ENCODE measurements around the gene B3GALT6.

B3GALT6 gene

GRCh38 chr1:1262758-1263157, 30.7 kb downstream of the B3GALT6 start:
- H3K36me3 ChIP-seq (ENCODE audit: insufficient read depth), result peaks cover 11% of the 10 kb centered on the region; the same call in 1 of the 2 replicates
- no peaks in the 10 kb centered on the region for H3K4me1 ChIP-seq (ENCODE audit: low read depth, poor library complexity, severe bottlenecking)
- no peaks in the 10 kb centered on the region for H3K27me3 ChIP-seq (ENCODE audit: insufficient read depth, low read depth)
- no peak overlapping the region for H3K27ac ChIP-seq
- no peak overlapping the region for H2AFZ ChIP-seq (ENCODE audit: low read depth)
- TF ChIP-seq CTCF (conservative IDR thresholded peaks at IDR 0.05; ENCODE audit: low read depth, low read length), result no peak
- no peak overlapping the region for H3K4me3 ChIP-seq (IDR thresholded peaks at IDR 0.05; ENCODE audit: insufficient read depth, low read depth, low read length)
- no peak overlapping the region for H3K4me2 ChIP-seq
- no peak overlapping the region for H3K9ac ChIP-seq
- H3K79me2 ChIP-seq (ENCODE audit: insufficient read depth, low read depth), result peaks cover 10% of the 10 kb centered on the region; the same call in 1 of the 2 replicates
- no peaks in the 10 kb centered on the region for H4K20me1 ChIP-seq (ENCODE audit: insufficient read depth)

- no peaks in the 10 kb centered on the region for H3K4me1 ChIP-seq (ENCODE audit: low read depth, poor library complexity, severe bottlenecking)
- no peaks in the 10 kb centered on the region for H3K27me3 ChIP-seq (ENCODE audit: insufficient read depth, low read depth)
- H4K20me1 ChIP-seq (ENCODE audit: insufficient read depth), result no peaks in the 10 kb centered on the region
- H3K9ac ChIP-seq, result no peak overlapping the region
- H2AFZ ChIP-seq (ENCODE audit: low read depth), result no peak overlapping the region
- no peak for TF ChIP-seq CTCF (conservative IDR thresholded peaks at IDR 0.05; ENCODE audit: low read depth, low read length)
- no peak overlapping the region for H3K4me2 ChIP-seq
- H3K36me3 ChIP-seq (ENCODE audit: insufficient read depth), result peaks cover 11% of the 10 kb centered on the region; the same call in 1 of the 2 replicates
- H3K79me2 ChIP-seq (ENCODE audit: insufficient read depth, low read depth), result peaks cover 21% of the 10 kb centered on the region; the same call in 1 of the 2 replicates
- no peak overlapping the region for H3K4me3 ChIP-seq (IDR thresholded peaks at IDR 0.05; ENCODE audit: insufficient read depth, low read depth, low read length)
- no peak overlapping the region for H3K27ac ChIP-seq
Measured at GRCh38 chr1:1264026-1264425, 32.0 kb downstream of the B3GALT6 start.

- Histone ChIP-seq H3K79me2 (ENCODE audit: insufficient read depth, low read depth) (peaks cover 29% of the 10 kb centered on the region; the same call in 1 of the 2 replicates), H3K36me3 (ENCODE audit: insufficient read depth) (peaks cover 11% of the 10 kb centered on the region; the same call in 1 of the 2 replicates), H3K4me1 (ENCODE audit: low read depth, poor library complexity, severe bottlenecking) (no peaks in the 10 kb centered on the region), H4K20me1 (ENCODE audit: insufficient read depth) (no peaks in the 10 kb centered on the region), H3K4me3 (IDR thresholded peaks at IDR 0.05; ENCODE audit: insufficient read depth, low read depth, low read length) (no peak overlapping the region), H2AFZ (ENCODE audit: low read depth) (no peak overlapping the region), H3K9ac (no peak overlapping the region), H3K4me2 (no peak overlapping the region), H3K27ac (no peak overlapping the region), H3K27me3 (ENCODE audit: insufficient read depth, low read depth) (no peaks in the 10 kb centered on the region)
- TF ChIP-seq CTCF (conservative IDR thresholded peaks at IDR 0.05; ENCODE audit: low read depth, low read length), result 0 out of 2 replicates have a peak, but pooled peaks have one; percentile 18
Measured at GRCh38 chr1:1264868-1265272, 32.8 kb downstream of the B3GALT6 start.

- H3K36me3 ChIP-seq (ENCODE audit: insufficient read depth), result peaks cover 10% of the 10 kb centered on the region; the same call in 1 of the 2 replicates
- peaks cover 57% of the 10 kb centered on the region for H3K79me2 ChIP-seq (ENCODE audit: insufficient read depth, low read depth)
- no peaks in the 10 kb centered on the region; the same call in 1 of the 2 replicates for H3K27me3 ChIP-seq (ENCODE audit: insufficient read depth, low read depth)
- no peak overlapping the region for H2AFZ ChIP-seq (ENCODE audit: low read depth)
- TF ChIP-seq CTCF (conservative IDR thresholded peaks at IDR 0.05; ENCODE audit: low read depth, low read length), result no peak
- H3K27ac ChIP-seq, result no peak overlapping the region
- no peak overlapping the region for H3K4me2 ChIP-seq
- H4K20me1 ChIP-seq (ENCODE audit: insufficient read depth), result peaks cover 4% of the 10 kb centered on the region; the same call in 1 of the 2 replicates
- H3K9ac ChIP-seq, result no peak overlapping the region
- no peak overlapping the region for H3K4me3 ChIP-seq (IDR thresholded peaks at IDR 0.05; ENCODE audit: insufficient read depth, low read depth, low read length)
- H3K4me1 ChIP-seq (ENCODE audit: low read depth, poor library complexity, severe bottlenecking), result peaks cover 14% of the 10 kb centered on the region
Measured at GRCh38 chr1:1267488-1268283, 35.6 kb downstream of the B3GALT6 start.

All from KMS-11 (cell line).